ENCODE measurements around the gene RASSF5. TPM values are rescaled to one million over a fixed set of nuclear protein-coding genes. Genes with fewer than 3 reads are reported as not detected.
A peak's percentile ranks its signal among the peaks of the same experiment; 100 is the strongest.

RASSF5 gene
- total and polyA plus RNA-seq, 9 of the 15 experiments (the other 6 are each of a cell fraction or from before 2014, with no cell fraction given) = 6.1 to 41.0 (median 25.2) TPM

DNA sequence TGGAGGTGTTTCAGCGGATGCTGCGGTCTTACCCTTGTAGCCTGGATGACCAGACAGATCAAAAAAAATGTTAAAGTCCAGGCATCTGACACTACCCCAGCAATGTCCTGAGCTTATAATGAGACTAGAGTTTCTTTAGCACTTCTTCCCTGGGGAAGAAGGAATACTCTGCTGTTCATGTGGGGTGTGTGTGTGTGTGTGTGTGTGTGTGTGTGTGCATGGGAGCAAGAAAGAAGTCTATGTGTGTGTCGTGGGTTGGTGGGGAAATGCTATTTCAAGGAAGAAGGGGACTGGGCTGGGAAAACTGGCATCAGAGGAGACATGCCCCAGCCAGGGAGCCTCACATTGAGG is 3.0 kb upstream of the RASSF5 start (continued):
- peak in 1 of 2 experiments; percentile 5 for TF ChIP-seq AFF1 (IDR thresholded peaks at IDR 0.05; ENCODE audit: low read depth in 1 of 2, partially characterized antibody in 2 of 2)
- TF ChIP-seq GABPB1 (CRISPR knock-in tag; IDR thresholded peaks at IDR 0.05) = peak; percentile 13; the same call in 1 of the 2 replicates
- TF ChIP-seq NCOA4 (IDR thresholded peaks at IDR 0.05; ENCODE audit: partially characterized antibody) = no peak
- TF ChIP-seq MBD1 (CRISPR knock-in tag; IDR thresholded peaks at IDR 0.05) = no peak
- no peak for TF ChIP-seq XRCC4 (IDR thresholded peaks at IDR 0.05; ENCODE audit: extremely low read depth, insufficient read depth, insufficient read length)
- TF ChIP-seq ZSCAN32 (CRISPR knock-in tag; IDR thresholded peaks at IDR 0.05) = no peak
- TF ChIP-seq, protein P1, sequence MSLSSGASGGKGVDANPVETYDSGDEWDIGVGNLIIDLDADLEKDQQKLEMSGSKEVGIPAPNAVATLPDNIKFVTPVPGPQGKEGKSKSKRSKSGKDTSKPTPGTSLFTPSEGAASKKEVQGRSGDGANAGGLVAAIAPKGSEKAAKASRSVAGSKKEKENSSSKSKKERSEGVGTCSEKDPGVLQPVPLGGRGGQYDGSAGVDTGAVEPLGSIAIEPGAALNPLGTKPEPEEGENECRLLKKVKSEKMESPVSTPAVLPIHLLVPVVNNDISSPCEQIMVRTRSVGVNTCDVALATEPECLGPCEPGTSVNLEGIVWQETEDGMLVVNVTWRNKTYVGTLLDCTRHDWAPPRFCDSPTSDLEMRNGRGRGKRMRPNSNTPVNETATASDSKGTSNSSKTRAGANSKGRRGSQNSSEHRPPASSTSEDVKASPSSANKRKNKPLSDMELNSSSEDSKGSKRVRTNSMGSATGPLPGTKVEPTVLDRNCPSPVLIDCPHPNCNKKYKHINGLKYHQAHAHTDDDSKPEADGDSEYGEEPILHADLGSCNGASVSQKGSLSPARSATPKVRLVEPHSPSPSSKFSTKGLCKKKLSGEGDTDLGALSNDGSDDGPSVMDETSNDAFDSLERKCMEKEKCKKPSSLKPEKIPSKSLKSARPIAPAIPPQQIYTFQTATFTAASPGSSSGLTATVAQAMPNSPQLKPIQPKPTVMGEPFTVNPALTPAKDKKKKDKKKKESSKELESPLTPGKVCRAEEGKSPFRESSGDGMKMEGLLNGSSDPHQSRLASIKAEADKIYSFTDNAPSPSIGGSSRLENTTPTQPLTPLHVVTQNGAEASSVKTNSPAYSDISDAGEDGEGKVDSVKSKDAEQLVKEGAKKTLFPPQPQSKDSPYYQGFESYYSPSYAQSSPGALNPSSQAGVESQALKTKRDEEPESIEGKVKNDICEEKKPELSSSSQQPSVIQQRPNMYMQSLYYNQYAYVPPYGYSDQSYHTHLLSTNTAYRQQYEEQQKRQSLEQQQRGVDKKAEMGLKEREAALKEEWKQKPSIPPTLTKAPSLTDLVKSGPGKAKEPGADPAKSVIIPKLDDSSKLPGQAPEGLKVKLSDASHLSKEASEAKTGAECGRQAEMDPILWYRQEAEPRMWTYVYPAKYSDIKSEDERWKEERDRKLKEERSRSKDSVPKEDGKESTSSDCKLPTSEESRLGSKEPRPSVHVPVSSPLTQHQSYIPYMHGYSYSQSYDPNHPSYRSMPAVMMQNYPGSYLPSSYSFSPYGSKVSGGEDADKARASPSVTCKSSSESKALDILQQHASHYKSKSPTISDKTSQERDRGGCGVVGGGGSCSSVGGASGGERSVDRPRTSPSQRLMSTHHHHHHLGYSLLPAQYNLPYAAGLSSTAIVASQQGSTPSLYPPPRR (CRISPR knock-in tag; IDR thresholded peaks at IDR 0.05; ENCODE audit: borderline replicate concordance) = no peak
- TF ChIP-seq MLLT1 (IDR thresholded peaks at IDR 0.05) = no peak; a peak in 1 of 4 replicates
- TF ChIP-seq HDAC1 (IDR thresholded peaks at IDR 0.05) = no peak; a peak in 2 of 4 replicates
- TF ChIP-seq ZNF232 (CRISPR knock-in tag; IDR thresholded peaks at IDR 0.05) = no peak
- TF ChIP-seq, protein P2, sequence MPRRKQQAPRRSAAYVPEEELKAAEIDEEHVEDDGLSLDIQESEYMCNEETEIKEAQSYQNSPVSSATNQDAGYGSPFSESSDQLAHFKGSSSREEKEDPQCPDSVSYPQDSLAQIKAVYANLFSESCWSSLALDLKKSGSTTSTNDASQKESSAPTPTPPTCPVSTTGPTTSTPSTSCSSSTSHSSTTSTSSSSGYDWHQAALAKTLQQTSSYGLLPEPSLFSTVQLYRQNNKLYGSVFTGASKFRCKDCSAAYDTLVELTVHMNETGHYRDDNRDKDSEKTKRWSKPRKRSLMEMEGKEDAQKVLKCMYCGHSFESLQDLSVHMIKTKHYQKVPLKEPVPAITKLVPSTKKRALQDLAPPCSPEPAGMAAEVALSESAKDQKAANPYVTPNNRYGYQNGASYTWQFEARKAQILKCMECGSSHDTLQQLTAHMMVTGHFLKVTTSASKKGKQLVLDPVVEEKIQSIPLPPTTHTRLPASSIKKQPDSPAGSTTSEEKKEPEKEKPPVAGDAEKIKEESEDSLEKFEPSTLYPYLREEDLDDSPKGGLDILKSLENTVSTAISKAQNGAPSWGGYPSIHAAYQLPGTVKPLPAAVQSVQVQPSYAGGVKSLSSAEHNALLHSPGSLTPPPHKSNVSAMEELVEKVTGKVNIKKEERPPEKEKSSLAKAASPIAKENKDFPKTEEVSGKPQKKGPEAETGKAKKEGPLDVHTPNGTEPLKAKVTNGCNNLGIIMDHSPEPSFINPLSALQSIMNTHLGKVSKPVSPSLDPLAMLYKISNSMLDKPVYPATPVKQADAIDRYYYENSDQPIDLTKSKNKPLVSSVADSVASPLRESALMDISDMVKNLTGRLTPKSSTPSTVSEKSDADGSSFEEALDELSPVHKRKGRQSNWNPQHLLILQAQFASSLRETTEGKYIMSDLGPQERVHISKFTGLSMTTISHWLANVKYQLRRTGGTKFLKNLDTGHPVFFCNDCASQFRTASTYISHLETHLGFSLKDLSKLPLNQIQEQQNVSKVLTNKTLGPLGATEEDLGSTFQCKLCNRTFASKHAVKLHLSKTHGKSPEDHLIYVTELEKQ (CRISPR knock-in tag; IDR thresholded peaks at IDR 0.05) = no peak
- TF ChIP-seq NR2F6 (CRISPR knock-in tag; IDR thresholded peaks at IDR 0.05) = no peak

All from K562 (cell line).